GM18526 (cell line): ENCODE measurements around the gene BCL6.

ENCODE experiments used
- POLR2A ChIP-seq: IDR thresholded peaks from 3 replicates; pipeline ENCODE4 v1.6.1; 2011; ENCODE audit not compliant: insufficient read length; ENCODE audit errors: extremely low read depth

The BCL6 gene

DNA sequence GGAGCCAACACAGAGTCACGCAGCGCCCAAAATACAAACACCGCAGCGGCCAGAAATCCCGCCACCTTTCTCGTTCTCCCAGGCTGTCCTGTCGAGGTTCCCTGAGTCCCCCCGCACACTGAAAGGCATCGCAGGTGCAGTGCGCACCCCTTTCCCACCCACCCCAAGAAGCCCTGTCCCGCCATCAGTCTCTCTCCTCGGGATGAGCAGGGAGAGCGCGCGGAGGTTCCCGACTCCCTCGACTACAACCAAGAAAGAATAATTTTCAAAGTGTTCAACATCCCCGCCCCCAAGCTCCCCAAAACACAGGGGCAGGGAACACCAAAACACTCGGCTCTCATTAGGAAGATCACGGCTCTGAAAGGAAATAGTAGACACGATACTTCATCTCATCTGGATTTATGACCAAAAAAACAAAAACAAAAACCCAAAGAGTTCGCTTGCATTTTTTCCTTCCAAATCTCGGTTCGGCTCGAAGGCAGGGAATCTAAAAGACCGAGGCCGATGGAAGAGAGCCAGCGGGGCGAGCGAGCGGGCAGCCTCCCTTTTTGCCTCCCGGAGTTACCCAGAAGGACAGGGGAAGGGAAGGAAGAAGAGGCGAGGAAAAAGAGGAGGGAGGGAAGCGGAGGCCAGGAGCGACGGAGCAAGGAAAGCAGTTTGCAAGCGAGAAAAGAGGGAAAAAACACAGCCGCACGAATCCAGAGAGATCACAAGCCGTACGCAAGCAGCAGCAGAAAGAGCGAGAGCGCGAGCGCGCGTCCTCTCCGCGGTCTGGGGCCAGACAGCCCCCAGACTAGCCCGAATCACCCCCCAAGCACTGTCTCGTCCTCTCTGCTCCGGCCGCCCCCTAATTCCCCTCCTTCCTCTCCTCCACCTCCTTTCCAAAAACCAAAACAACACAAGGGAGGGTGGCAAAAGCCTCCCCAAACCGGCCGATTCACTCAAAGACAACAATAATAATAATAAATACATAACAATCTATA lies 808 bp downstream of the BCL6 start:
- no peak for TF ChIP-seq POLR2A

DNA sequence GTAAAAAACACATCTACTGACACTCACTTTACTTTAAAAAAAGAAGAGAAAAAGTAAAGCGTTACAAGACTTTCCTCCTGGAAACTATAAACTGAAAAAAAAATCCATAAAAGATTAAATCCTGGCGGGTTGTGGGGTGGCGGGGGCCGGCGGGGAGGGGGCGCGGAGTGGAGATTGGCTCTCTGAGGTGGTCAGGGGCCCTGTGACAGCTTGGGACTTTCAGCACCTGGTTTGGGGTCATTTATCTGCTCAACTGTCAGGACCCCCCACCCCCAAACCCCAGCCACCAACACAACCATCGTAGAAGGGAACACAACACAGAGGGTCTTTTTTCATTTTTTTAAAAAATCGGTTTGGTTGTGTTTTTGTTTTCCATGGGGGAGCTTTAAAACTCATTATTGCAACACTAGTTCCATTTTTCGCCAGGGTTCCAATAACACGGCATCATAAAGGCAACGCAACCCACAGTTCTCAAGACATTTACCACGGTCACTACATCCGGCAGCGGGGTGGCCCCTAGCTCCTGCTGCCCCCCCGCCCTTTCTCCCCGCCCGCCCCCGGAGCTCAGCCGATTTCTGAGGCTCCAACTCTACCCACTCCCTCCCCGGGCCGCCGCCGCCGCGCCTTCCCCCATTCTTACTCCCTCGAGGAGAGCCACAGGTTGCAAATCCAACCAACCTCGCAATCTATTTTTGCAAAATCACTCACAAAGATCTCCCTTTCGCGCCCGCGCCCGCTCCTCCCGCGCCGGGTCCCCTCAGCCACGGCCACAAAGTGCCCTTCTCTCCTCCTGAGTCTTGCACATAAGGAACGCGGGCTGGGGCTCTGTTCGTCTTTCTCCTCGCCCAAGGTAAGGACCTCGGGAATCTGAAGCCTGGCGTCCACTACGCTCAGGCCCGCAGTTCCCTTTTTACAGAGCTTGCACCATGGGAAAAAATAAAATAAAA lies 1.8 kb downstream of the BCL6 start:
- no peak for TF ChIP-seq POLR2A

DNA sequence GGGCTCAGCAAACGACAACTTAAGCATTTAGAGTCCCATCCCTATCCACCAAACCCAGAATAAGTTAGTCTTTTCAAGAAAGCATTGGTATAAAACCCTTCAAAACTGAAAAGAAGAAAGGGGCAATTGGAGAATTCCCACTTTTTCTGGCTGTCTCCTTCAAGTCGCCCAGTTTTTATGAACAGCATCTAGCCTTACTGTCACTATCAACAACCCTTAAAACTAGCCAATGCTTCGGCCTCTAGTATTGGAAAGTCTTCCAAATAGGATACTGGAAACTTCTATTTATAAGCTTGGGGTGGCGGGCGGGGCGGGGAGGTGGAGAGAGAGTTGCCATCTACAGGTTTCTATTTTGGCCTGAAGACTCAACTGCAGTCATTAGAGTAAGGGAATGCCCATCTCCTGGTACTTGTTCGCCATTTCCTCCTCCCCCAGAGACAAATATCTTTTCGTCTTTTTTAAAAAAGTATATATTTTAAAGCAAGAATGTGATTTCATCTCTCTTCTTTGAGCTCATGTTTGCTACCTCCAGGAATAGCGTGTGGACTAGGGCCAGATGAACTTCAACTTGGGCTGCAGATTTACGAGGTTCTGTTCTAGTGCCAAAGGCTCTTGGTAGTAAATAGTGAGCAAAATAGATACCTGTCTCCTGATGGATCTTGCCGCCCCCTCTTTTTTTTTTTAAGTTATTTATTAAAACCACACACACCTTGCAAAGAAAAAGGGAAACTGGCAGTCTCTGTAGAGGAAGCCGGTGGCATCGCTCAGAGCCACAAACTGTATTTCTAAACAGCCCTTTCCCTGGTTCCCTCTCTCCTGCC lies 2.7 kb downstream of the BCL6 start:
- no peak for TF ChIP-seq POLR2A

DNA sequence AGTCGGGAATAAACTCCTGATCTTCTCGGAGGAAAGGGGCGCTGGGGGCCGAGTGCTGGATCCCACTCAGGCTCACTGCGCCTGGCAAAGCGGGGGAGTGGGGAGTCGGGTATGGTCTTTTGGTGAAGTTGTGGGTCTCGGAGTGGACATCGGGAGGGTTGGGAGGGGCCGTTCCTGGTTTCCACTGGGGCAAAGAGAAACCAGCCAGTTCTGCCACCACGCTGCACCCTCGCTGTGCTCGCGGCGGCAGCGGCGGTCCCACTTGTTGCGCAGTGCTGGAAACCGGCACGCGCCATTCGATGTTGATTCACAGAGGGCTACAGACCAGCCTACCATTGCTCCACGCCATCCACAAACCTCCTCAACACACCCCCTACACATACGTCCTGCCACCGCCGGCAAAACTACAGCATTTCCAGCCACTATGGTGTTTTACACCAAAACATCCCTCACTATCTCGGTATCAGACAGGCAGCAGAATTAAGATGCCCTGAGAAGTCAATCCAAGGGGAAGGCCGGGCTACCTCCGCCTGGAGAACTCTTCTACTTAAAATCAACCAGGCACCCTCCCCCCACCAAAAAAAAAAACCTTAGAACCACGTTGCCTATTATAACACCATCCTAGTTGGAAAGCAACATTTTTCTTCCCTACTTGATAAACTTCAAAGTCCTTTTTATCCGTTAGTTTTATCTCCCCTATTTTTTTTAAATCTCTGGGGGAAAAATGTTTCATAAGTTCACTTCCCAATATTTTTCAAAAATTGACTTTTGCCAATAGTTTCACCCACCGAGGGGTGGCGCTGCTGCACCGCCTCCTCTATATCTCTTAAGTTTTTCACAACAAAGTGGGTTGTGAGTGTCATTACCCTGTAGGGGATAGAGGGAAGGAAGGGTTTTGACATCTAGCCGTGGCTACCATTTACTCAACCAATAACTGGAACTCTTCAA lies 3.6 kb downstream of the BCL6 start:
- no peak for TF ChIP-seq POLR2A

DNA sequence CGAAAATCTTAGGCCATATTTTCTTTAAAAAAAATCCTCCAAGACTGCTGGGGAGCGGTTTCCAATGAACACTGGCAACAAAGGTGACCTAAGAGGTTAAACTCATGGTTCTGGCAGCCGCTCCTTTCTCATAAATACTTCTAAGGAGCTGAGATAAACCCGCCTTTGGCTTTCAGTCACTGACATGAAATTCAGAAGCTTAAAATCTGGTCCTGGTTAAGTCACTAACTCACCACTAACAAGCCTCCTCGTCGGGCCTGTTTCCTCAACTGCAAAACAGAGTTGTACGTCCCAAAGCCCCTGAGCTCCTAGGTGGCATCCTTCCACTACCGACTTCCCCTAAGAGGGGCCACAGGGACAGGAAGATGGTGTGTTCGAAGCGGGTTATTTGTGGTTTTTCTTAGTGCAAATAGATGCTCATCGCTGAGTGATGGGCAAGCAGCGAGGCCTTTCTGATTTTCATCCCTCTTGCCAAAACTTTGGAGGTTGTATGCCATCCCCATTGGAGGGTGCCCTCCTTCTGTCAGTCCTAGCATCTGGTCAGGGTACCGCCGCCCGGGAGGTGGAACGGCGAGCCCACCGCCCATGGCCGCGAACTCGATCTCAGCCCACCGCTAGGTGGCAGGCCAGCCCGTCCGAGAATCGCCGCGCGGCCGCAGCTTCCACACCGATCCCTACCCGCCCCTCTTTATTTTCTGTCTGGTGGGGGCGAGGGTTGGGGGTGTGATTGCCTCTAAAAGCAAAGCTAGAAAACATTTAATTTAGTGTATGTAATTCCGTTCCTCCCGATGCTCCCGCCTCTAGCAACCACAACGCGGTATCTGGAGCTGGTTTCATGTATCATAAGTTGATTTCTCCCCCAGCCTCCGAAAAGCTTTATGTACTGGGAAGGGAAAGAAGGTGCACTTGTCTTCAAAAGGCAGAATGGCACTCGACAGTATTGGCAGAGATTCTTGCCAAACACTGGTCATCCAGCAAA lies 4.6 kb downstream of the BCL6 start:
- no peak for TF ChIP-seq POLR2A

DNA sequence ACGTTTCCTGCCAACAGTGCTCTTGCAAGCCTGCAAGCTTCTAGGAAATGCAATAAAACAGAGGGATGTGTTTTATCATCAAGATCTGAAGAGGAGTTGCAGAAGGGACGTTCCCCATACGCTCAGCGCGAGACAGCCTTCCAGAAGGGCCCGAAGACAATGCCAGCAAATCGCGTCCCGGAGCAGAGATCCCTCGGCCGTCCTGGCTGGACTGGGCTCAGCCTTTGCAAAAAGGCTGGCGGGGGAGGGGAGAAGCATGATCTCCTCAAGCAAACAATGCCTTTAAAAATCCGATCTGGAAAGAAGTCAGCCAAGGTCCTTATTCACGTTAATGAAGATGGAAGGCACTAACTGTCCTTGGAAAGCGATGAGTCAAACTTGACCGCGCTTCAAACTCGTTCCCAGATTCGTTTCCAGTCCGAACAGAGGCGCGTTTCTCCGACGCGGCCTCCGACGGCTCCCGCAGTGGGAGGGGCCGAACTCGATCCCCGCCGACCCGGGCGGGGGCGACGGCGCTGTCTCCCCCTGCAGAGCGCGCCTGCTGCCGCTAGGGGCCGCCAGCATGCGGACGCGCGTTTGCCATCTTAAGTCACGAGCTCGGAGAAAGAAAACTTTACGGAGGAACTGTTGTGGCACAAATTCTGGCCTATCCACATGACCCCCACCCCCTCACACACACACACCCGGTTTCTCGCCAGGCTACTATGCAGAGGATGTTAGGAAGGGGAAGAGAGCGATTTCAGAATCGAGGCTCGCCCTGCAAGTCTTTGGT lies 5.5 kb downstream of the BCL6 start:
- TF ChIP-seq POLR2A, result no peak

DNA sequence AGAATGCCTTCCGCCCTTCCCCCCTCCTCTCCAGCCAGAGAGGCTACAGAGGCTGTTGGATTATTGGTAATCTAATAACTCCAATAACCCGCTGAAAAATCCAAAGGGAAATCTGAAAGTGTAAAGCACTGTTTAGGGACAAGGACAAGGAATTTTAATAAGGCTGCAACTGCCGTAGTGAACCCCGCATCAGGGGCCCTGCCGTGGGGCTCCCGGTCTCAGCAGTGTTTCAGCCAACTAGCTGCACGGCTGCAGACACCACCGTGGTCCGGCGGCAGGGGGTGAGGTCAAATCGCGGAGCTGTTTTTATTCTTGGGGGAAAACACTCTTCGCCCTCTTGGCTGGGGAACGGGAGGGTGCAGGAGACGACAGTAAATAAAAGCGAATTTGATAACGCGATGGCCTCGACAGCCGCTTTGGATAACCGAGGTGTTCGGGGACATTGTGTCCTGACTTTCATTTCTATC lies 6.1 kb downstream of the BCL6 start:
- no peak for TF ChIP-seq POLR2A

DNA sequence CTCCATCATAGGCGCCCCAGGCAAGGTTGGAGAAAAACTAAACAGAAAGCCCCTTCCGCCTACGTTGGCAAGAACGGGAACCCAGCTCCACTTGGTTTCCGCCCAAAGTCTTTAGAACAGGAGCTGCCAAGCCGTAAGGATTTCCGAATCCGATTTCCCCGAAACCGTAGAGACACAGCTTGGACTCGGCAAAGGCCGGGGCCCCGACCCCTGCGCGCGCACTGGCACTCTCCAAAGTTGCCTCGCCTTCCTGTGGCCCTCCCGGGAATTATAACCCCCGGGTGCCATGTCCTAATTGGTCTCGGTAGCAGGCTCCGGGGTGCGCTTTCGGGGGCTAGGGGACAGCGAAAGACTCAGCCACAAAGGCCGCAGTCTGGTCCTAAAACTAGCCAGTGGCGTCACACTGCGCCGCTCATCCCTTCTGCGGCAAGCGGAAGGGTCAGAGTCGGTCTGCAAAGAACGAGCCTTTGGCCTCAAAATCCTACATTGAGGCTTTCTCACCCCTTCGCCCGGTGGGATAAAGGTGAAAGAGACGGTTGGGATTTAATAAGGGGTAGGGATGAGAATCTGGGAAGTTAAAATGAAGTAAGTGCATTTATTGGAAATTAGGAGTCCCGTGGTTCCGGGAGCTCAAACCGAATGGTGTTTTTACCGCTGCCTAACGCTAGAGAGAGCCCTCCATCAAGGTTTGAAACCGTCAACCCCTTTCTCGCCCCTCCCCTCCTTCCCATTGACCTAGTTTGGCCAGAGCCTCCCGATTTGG lies 6.8 kb downstream of the BCL6 start:
- no peak for TF ChIP-seq POLR2A

DNA sequence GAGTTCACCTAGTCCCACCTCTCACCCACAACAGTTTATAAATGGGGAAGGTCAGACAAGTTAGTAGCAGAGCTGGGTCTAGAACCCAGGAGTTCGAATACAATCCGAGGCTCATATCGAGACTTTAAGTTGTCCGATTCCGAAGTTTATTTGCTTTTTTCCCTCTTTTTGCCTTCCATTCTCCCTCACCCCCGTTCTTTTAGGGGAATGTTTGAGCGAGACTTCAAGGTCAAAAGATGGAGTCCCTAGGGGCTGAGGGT lies 7.3 kb downstream of the BCL6 start:
- no peak for TF ChIP-seq POLR2A

DNA sequence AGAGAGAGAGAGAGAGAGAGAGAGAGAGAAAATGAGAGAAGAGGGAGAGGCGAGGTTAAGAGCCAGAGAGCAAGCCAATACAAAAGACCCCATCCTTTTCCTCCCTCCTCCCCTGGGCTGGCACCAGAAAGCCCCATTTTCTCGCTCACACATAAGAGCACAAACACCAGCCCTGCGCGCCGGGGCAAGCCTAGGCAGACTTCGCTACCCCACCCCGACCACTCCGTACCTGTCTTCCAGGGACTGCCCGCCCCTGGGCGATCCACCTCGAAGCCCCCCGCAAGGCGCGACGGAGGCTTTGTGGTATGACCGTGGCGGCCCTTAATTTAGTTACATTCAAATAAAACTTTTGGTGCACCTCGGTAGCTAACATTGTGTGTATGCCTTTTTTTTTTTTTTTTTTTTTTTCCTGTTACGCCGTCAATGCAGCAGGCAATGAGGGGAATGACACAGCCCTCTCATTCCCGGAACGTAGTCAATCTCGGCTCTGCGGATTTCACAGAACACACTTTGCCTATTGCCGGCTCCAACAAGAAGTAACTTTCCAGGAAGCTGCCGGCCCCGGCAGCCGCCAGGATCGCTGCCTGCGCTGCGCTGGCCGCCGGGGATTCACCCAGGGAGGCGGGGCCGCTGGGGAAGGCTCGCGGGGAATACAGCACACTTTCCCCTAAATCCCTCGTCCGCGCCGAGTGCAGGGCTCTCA lies 7.7 kb downstream of the BCL6 start:
- TF ChIP-seq POLR2A, result no peak

DNA sequence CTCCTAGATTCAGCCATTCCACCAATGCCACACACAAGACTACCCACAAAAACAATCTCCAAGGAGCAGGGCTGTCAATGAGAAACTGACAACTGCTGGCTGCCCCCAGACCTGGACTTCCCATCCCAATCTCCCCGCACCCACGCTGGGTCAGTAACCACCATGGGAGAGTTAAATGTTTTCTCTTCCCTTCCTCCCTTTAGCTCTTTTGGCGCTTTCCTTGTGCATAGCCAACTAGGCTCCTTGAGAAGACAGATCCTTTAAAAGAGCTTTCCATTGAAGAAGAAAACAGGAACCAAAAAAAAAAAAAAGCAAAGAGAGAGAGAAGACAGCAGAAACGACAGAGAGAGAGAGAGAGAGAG lies 8.3 kb downstream of the BCL6 start:
- TF ChIP-seq POLR2A, result no peak
